Endothelial cell of umbilical vein (primary cell): ENCODE measurements around the gene CCDC188.
"Not testable (repeated sequence)": the region's sequence is repeated elsewhere in the genome, so short reads cannot be mapped to it uniquely, and the experiment has no call there.

Experiments
- CTCF ChIP-seq, 2 donors: IDR thresholded peaks; 1 replicate in 1 of 2; 2 replicates in 1 of 2; pipeline ENCODE4 v1.5.1; 2011; ENCODE audit warnings: low read length in 2 of 2, mild to moderate bottlenecking in 2 of 2, moderate library complexity in 2 of 2, control low read depth in 1 of 2, inconsistent platforms in 1 of 2, low read depth in 1 of 2; ENCODE audit not compliant: insufficient read depth in 1 of 2; ENCODE audit errors: extremely low read depth in 1 of 2
- MAX ChIP-seq: IDR thresholded peaks from 2 replicates; pipeline ENCODE4 v1.6.1; 2011; ENCODE audit not compliant: insufficient read depth, insufficient read length
- POLR2A ChIP-seq: IDR thresholded peaks from 2 replicates; pipeline ENCODE4 v1.6.1; 2012; ENCODE audit warnings: low read depth, mild to moderate bottlenecking, control low read depth, low read length
- POLR2AphosphoS5 ChIP-seq: IDR thresholded peaks from 2 replicates; pipeline ENCODE4 v1.6.1; 2012; ENCODE audit warnings: low read depth, mild to moderate bottlenecking, control low read depth, low read length, moderate library complexity; ENCODE audit not compliant: insufficient read depth

- not testable (repeated sequence) for TF ChIP-seq MAX; POLR2AphosphoS5; CTCF (IDR thresholded peaks at IDR 0.05; ENCODE audit: extremely low read depth in 1 of 2, insufficient read depth in 1 of 2, low read depth in 1 of 2, low read length in 2 of 2); POLR2A
Measured at GRCh38 chr22:20159531-20159930, 8.7 kb upstream of the CCDC188 start.
